ENCODE measurements around the gene TMEM145. TPM values are rescaled to one million over a fixed set of nuclear protein-coding genes. Genes with fewer than 3 reads are reported as not detected.

Gene TMEM145
- total and polyA plus RNA-seq, 12 donors: 0.15 to 1.0 (median 0.49) TPM; not detected in 5

DNA sequence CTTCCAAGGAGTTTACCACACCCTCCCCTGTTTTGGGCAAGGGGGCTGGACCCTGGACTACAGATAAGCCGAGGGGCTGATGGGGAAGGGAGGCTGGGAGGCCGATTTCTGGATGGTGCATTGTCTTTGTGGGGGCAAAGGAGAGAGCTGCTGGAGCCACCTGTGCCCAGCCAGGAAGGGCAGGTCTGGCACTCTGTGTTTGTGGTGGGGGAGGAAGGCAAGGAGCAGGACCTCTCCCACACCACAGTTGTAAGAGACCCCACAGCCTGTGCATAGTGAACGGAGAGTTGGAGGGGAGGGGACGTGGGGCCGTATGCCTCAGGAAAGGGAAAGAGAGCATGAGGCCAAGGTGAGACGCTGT is 27.1 kb upstream of the TMEM145 start:
- H3K27me3 ChIP-seq: no peaks in the 10 kb centered on the region
- H3K9me3 ChIP-seq: no peaks in the 10 kb centered on the region
- WGBS, 2 donors: 14 to 25% methylated on average over 6 of the region's 6 CpGs
- DNase-seq: no peak
- intact Hi-C loops (cut with DNase I): no loop called here
- H3K4me3 ChIP-seq: peak overlapping the region in 8 of 10 donors; percentile 17 to 74 (median 67)
- ATAC-seq: no peak
- peaks cover 25 to 54% (median 50%) of the 10 kb centered on the region in 9 donors for H3K4me1 ChIP-seq
- peaks cover 0 to 44% (median 41%) of the 10 kb centered on the region in 9 donors for H3K36me3 ChIP-seq
- TF ChIP-seq, protein P1, sequence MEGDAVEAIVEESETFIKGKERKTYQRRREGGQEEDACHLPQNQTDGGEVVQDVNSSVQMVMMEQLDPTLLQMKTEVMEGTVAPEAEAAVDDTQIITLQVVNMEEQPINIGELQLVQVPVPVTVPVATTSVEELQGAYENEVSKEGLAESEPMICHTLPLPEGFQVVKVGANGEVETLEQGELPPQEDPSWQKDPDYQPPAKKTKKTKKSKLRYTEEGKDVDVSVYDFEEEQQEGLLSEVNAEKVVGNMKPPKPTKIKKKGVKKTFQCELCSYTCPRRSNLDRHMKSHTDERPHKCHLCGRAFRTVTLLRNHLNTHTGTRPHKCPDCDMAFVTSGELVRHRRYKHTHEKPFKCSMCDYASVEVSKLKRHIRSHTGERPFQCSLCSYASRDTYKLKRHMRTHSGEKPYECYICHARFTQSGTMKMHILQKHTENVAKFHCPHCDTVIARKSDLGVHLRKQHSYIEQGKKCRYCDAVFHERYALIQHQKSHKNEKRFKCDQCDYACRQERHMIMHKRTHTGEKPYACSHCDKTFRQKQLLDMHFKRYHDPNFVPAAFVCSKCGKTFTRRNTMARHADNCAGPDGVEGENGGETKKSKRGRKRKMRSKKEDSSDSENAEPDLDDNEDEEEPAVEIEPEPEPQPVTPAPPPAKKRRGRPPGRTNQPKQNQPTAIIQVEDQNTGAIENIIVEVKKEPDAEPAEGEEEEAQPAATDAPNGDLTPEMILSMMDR (IDR thresholded peaks at IDR 0.05): no peak
- peak overlapping the region in 9 of 10 donors; percentile 56 to 99 (median 86) for H3K27ac ChIP-seq

- DNase-seq (peak; percentile 54 to 57), ATAC-seq (peak in 3 of 8 donors; percentile 0 to 1 (median 1))
- Histone ChIP-seq H3K36me3 (peaks cover 0 to 49% (median 46%) of the 10 kb centered on the region in 9 donors), H3K27me3 (no peaks in the 10 kb centered on the region), H3K9me3 (no peaks in the 10 kb centered on the region), H3K27ac (peak overlapping the region in 9 of 10 donors; percentile 56 to 99 (median 86)), H3K4me1 (peaks cover 20 to 48% (median 45%) of the 10 kb centered on the region in 9 donors), H3K4me3 (peak overlapping the region in 7 of 10 donors; percentile 17 to 74 (median 67))
- TF ChIP-seq, protein P1 (IDR thresholded peaks at IDR 0.05): no peak
- WGBS, 2 donors: 10 to 11% methylated on average over 13 of the region's 13 CpGs
- intact Hi-C loops (cut with DNase I): no loop called here
Measured at GRCh38 chr19:42286349-42287016, 26.6 kb upstream of the TMEM145 start.

DNA sequence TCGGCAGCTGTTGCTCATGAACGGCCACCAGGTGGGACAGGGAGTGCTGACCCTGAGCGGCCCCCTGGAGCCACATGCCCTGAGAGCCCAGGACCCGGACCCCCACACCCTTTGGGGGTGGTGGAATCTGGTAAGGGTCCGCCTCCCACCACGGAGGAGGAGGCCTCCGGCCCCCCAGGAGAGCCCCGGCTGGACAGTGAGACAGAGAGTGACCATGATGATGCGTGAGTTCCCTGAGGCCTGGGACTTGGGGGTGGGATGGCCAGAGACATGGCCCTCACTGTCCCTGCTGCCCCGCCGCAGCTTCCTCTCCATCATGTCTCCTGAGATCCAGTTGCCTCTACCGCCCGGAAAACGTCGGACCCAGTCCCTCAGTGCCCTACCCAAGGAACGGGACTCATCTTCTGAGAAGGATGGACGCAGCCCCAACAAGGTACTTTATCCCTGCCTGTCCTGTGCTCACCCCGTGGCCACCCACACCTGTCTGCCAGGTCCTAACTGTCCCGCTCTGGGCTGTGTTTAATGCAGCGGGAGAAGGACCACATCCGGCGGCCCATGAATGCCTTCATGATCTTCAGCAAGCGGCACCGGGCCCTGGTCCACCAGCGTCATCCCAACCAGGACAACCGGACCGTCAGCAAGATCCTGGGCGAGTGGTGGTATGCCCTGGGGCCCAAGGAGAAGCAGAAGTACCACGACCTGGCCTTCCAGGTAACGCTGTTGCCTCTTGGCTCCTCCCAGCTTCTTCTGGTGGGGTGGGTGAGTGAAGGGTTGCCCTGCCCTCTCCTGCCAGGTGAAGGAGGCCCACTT is 25.9 kb upstream of the TMEM145 start:
- Histone ChIP-seq H3K36me3 (peaks cover 0 to 57% (median 53%) of the 10 kb centered on the region in 9 donors), H3K4me1 (peaks cover 20 to 41% (median 38%) of the 10 kb centered on the region in 9 donors), H3K27ac (peak overlapping the region in 8 of 10 donors; percentile 56 to 99 (median 86)), H3K4me3 (no peak overlapping the region), H3K27me3 (no peaks in the 10 kb centered on the region), H3K9me3 (no peaks in the 10 kb centered on the region)
- ATAC-seq: no peak
- intact Hi-C loops (cut with DNase I): no loop called here
- DNase-seq: peak in 1 of 2 donors; percentile 4
- 90 to 92% methylated on average over 28 to 30 of the region's 30 CpGs for WGBS, 2 donors
- TF ChIP-seq, protein P1 (IDR thresholded peaks at IDR 0.05): no peak

DNA sequence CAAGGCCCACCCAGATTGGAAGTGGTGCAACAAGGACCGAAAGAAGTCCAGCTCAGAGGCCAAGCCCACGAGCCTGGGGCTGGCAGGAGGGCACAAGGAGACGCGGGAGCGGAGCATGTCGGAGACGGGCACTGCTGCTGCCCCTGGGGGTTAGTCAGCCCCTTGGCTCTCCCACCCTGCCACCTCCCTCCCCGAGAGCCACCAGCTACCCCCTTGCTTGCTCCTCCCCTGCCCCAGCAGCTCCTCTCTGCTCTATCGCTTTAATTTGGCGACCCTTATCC is 25.3 kb upstream of the TMEM145 start:
- H3K4me1 ChIP-seq: peaks cover 19 to 36% (median 32%) of the 10 kb centered on the region in 9 donors
- H3K4me3 ChIP-seq: no peak overlapping the region
- ATAC-seq: no peak
- no peak overlapping the region for H3K27ac ChIP-seq
- H3K36me3 ChIP-seq: peaks cover 0 to 62% (median 56%) of the 10 kb centered on the region in 9 donors
- intact Hi-C loops (cut with DNase I): no loop called here
- DNase-seq: no peak
- H3K27me3 ChIP-seq: no peaks in the 10 kb centered on the region
- TF ChIP-seq, protein P1 (IDR thresholded peaks at IDR 0.05): no peak
- WGBS, 2 donors: 91% methylated on average over 10 of the region's 10 CpGs
- H3K9me3 ChIP-seq: no peaks in the 10 kb centered on the region
